Ovary (tissue), 3 donors: Measurements from ENCODE around the gene WWOX.

ENCODE experiments used
- EP300 ChIP-seq: sonication (generic); formaldehyde crosslinking; IDR thresholded peaks from one replicate; pipeline ENCODE4 v1.6.1; 2017; ENCODE audit warnings: antibody characterized with exemption
- POLR2A ChIP-seq: fragments of 450-650 bp; IDR thresholded peaks from one replicate; pipeline ENCODE4 v1.6.1; 2017; ENCODE audit warnings: antibody characterized with exemption, mild to moderate bottlenecking, moderate library complexity
- TF ChIP-seq, protein P1 (sequence below), 3 donors: fragments of 450-650 bp in 2 of 3; fragments of 200-600 bp in 1 of 3; IDR thresholded peaks; one replicate each; pipeline versions ENCODE4 v1.5.1 to v1.8.0; 2016 to 2022; ENCODE audit warnings: antibody characterized with exemption in 3 of 3, mild to moderate bottlenecking in 1 of 3
- donor health status: DM: no; HTN: no; CAD: no.

DNA sequence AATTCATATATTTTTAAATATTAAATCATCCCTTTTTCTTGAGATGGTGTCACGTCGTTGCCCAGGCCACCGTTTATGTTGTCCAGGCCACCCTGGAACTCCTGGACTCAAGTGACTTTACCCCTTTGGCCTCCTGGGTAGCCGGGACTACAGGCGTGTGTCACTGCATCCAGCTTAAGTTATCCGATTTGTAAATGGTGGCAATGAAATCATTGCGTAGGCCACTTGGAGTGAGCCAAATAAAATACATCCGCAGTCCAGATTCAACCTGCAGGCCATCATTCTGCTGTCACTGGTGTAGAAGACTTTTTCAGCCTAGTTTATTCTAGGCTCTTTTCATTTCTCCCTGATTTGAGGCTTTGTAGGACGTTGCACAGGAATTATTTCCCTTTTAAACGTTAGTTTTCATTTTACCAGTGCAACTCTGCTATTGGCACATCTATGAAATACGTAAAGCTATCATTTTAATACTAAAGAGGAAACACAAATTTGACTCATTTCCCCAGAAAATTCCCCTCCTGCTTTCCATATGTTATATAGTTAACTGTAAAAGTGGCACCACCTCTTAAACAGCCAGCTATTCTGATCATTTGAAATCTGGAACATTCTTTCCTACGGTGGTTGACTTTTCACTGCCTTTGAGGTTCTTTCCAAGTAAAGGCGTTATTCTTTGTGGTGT, 1051.3 kb downstream of the WWOX start:
- TF ChIP-seq, protein P1, sequence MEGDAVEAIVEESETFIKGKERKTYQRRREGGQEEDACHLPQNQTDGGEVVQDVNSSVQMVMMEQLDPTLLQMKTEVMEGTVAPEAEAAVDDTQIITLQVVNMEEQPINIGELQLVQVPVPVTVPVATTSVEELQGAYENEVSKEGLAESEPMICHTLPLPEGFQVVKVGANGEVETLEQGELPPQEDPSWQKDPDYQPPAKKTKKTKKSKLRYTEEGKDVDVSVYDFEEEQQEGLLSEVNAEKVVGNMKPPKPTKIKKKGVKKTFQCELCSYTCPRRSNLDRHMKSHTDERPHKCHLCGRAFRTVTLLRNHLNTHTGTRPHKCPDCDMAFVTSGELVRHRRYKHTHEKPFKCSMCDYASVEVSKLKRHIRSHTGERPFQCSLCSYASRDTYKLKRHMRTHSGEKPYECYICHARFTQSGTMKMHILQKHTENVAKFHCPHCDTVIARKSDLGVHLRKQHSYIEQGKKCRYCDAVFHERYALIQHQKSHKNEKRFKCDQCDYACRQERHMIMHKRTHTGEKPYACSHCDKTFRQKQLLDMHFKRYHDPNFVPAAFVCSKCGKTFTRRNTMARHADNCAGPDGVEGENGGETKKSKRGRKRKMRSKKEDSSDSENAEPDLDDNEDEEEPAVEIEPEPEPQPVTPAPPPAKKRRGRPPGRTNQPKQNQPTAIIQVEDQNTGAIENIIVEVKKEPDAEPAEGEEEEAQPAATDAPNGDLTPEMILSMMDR (IDR thresholded peaks at IDR 0.05), result no peak
- TF ChIP-seq EP300 (no peak), POLR2A (no peak)
